ENCODE measurements around the gene MAP4. TPM values are rescaled to one million over a fixed set of nuclear protein-coding genes. Genes with fewer than 3 reads are reported as not detected.
A peak's percentile ranks its signal among the peaks of the same experiment; 100 is the strongest.
"Not testable (repeated sequence)": the region's sequence is repeated elsewhere in the genome, so short reads cannot be mapped to it uniquely, and the experiment has no call there.

The MAP4 gene
- total RNA-seq, 1 donor from 2014 or later, result 142 TPM

DNA sequence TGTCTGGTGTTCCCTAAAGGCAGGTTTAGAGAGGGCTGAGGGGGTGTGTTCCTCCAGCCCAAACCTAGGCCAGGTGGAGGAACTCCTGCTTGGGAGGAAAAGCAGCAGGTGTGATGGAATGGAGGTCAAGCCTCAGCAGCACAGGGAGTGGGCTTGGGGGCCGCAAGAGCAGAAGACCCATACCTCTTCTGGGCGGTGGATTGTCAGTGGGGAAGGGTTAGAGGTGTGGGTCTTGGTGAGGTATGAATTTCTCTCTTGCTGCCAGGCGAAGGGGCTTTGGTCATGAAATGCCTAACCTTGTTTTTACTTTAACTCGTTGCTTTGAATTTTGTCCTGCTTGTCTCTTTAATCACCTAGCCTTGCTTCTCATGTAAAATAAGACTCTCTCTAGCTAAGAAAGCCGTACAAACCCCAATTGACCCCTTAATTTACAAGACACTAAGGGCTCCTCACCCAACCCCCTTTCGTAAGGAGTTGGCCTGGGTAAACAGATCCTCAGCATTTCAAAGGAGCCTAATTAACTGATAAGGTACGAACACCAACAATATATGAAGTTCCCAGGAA is 174.3 kb downstream of the MAP4 start:
- no peak overlapping the region for H3K4me3 ChIP-seq
- intact Hi-C loops (cut with DNase I), result loop anchor here (10.0 kb wide), 1 partner anchor 143 kb away; no protein-coding TSS in a partner anchor
- no peaks in the 10 kb centered on the region for H3K4me1 ChIP-seq
- TF ChIP-seq, protein P1, sequence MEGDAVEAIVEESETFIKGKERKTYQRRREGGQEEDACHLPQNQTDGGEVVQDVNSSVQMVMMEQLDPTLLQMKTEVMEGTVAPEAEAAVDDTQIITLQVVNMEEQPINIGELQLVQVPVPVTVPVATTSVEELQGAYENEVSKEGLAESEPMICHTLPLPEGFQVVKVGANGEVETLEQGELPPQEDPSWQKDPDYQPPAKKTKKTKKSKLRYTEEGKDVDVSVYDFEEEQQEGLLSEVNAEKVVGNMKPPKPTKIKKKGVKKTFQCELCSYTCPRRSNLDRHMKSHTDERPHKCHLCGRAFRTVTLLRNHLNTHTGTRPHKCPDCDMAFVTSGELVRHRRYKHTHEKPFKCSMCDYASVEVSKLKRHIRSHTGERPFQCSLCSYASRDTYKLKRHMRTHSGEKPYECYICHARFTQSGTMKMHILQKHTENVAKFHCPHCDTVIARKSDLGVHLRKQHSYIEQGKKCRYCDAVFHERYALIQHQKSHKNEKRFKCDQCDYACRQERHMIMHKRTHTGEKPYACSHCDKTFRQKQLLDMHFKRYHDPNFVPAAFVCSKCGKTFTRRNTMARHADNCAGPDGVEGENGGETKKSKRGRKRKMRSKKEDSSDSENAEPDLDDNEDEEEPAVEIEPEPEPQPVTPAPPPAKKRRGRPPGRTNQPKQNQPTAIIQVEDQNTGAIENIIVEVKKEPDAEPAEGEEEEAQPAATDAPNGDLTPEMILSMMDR (IDR thresholded peaks at IDR 0.05), result no peak
- TF ChIP-seq POLR2A (IDR thresholded peaks at IDR 0.05) (no peak), POLR2AphosphoS5 (IDR thresholded peaks at IDR 0.05; ENCODE audit: insufficient read depth in 1 of 2, low read depth in 1 of 2) (no peak)
- H3K27me3 ChIP-seq, result no peaks in the 10 kb centered on the region
- no peaks in the 10 kb centered on the region for H3K9me3 ChIP-seq
- DNase-seq (ENCODE audit: extremely low spot score in 2 of 2), result no peak
- H3K36me3 ChIP-seq, result peaks cover 3 to 77% of the 10 kb centered on the region in 2 donors
- no peak overlapping the region for H3K27ac ChIP-seq

DNA sequence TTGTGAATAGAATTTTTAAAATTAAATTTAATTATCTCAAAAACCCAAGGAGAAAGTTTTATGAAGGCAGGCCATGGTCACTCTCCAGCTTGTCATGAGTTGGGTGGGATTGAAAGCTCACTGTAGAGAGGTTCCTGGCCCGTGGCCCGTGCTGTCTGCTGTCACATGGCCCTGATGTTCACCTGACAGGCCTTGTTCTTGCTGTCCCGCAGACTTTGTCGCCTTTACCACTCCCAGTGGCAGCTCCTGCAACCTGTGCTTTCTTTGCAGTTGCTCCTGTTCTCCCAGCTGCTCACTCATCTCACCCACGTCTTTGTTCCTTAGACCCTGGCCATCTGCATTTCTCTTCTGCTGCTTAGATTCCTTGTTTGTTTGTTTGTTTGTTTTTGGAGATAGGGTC is 177.7 kb downstream of the MAP4 start:
- no peak for TF ChIP-seq POLR2A (IDR thresholded peaks at IDR 0.05)
- no peak for TF ChIP-seq POLR2AphosphoS5 (IDR thresholded peaks at IDR 0.05; ENCODE audit: insufficient read depth in 1 of 2, low read depth in 1 of 2)
- TF ChIP-seq, protein P1 (IDR thresholded peaks at IDR 0.05), result no peak
- DNase-seq (ENCODE audit: extremely low spot score in 2 of 2), result no peak
- Histone ChIP-seq H3K36me3 (peaks cover 3 to 70% of the 10 kb centered on the region in 2 donors), H3K4me1 (no peaks in the 10 kb centered on the region), H3K27ac (no peak overlapping the region), H3K4me3 (no peak overlapping the region), H3K9me3 (no peaks in the 10 kb centered on the region), H3K27me3 (no peaks in the 10 kb centered on the region)
- intact Hi-C loops (cut with DNase I), result loop anchor here (5.0 kb wide), 1 partner anchor 314 kb away; no protein-coding TSS in a partner anchor

DNA sequence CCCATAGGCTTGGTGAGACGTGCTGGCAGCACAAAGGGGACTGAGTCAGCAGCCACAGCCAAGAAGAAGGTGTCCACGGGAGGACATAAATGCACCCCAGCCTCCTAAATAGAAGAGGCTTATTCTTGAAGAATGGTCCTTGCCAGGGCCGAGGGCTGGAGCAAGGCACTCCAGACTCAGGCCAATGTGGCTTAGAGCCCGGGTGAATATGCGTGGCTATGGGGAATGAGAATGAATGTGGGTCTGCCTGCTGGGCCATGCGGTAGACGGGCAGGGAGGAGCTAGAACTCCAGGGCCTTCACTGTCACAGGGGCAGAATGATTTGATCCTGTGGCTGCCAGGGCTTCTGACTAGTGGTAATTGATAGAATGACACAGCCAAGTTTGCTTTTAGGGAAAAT is 179.2 kb downstream of the MAP4 start:
- Histone ChIP-seq H3K27me3 (no peaks in the 10 kb centered on the region), H3K4me3 (no peak overlapping the region), H3K36me3 (peaks cover 0 to 62% of the 10 kb centered on the region in 2 donors), H3K9me3 (no peaks in the 10 kb centered on the region), H3K27ac (no peak overlapping the region), H3K4me1 (no peaks in the 10 kb centered on the region)
- DNase-seq (ENCODE audit: extremely low spot score in 2 of 2), result no peak
- TF ChIP-seq POLR2A (IDR thresholded peaks at IDR 0.05) (no peak), POLR2AphosphoS5 (IDR thresholded peaks at IDR 0.05; ENCODE audit: insufficient read depth in 1 of 2, low read depth in 1 of 2) (no peak)
- TF ChIP-seq, protein P1 (IDR thresholded peaks at IDR 0.05), result no peak
- intact Hi-C loops (cut with DNase I), result loop anchor here (5.0 kb wide), 1 partner anchor 315 kb away; no protein-coding TSS in a partner anchor

DNA sequence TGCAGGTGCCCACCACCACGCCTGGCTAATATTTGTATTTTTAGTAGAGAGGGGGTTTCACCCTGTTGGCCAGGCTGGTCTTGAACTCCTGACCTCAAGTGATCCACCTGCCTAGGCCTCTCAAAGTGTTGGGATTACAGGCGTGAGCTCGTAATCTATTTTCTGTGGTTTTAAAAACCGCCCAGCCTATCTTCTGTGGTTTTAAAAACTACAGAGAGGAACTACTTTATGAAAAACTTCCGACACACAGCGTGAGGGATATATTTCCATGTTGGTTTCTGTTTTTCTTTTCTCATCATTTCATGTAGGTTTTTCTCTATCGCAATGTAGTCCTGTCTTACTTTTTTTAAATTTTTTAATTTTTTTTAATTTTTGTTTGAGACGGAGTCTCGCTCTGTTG is 186.7 kb downstream of the MAP4 start:
- DNase-seq (ENCODE audit: extremely low spot score in 2 of 2); H3K27ac ChIP-seq; H3K9me3 ChIP-seq; H3K4me3 ChIP-seq; H3K27me3 ChIP-seq: not testable (repeated sequence)
- Histone ChIP-seq H3K4me1 (peaks cover 21% of the 10 kb centered on the region), H3K36me3 (peaks cover 0 to 69% of the 10 kb centered on the region in 2 donors)
- intact Hi-C loops (cut with DNase I), result loop anchor here (10.0 kb wide), 1 partner anchor 165 kb away; no protein-coding TSS in a partner anchor

DNA sequence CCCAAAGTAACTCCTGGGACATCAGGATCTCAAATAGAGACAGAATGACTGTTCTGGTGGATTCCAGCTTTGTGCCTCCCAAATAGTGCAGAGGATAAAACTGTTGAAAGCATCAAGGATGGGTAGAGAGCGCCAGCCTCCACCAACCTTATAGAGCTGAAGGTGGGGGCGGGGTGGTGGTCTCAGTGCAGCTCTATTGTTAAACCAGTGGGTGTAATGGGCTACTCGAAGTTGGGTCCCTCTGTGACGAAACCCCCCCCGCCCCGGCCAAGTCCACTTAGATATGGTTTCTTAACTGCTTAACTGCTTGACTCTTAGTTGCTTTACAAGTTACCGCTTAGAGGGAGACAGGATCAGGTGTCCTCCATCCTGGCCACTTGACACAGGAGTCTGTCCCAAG is 190.6 kb downstream of the MAP4 start:
- TF ChIP-seq, protein P1 (IDR thresholded peaks at IDR 0.05), result no peak
- TF ChIP-seq POLR2AphosphoS5 (IDR thresholded peaks at IDR 0.05; ENCODE audit: insufficient read depth in 1 of 2, low read depth in 1 of 2), result no peak
- TF ChIP-seq POLR2A (IDR thresholded peaks at IDR 0.05), result no peak
- intact Hi-C loops (cut with DNase I), result loop anchor here (10.0 kb wide), 1 partner anchor 169 kb away; no protein-coding TSS in a partner anchor
- Histone ChIP-seq H3K9me3 (no peaks in the 10 kb centered on the region), H3K36me3 (peaks cover 0 to 39% of the 10 kb centered on the region in 2 donors), H3K27me3 (no peaks in the 10 kb centered on the region), H3K4me1 (peaks cover 27% of the 10 kb centered on the region), H3K4me3 (peak overlapping the region; percentile 64 to 90), H3K27ac (peak overlapping the region; percentile 89)
- DNase-seq (ENCODE audit: extremely low spot score in 2 of 2), result no peak
